Measurements from ENCODE around the gene IFFO2.

IFFO2 gene

DNA sequence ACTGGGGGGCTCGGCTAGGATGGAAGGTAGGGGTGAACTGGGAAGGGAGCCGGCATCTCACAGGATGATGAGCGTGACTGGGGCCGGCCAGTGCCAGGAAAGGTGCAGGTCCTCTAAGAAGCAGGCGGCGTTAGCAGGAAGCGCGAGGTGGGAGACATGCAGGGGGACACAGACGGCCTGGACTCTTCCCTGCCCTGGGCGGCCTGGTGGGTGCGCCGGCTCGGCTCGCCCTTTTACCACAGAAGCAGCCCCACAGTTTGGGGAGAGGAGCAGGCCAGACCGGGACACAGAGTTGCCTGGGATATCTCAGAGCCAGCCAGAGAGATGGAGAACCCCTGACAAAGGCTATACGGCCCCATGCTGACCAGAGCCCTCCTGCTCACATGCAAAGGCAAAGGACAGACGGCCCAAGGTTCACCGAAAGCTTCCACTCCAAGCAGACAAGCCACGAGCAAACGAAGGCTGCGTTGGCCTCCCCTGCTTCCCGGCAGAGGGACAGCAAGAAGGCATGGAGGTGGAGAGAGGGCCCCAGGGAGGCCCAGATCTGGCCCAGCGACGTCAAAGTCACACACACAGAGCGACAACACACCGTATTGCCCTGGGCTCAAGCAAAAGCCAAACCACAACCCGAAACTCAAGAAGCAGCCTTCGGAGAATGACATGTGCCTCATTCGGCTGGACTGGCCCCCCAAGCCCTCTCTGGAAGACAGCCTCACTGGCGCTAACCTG, 39.2 kb downstream of the IFFO2 start:
- Histone ChIP-seq H3K4me1 (ENCODE audit: insufficient read depth, low read length, poor library complexity, severe bottlenecking) (peaks cover 2% of the 10 kb centered on the region), H3K9ac (ENCODE audit: low read depth, low read length, poor library complexity, severe bottlenecking) (no peak overlapping the region), H3K36me3 (ENCODE audit: insufficient read depth, low read length) (peaks cover 67% of the 10 kb centered on the region; the same call in 1 of the 2 replicates), H3K4me3 (ENCODE audit: low read length, poor library complexity, severe bottlenecking) (no peak overlapping the region), H2AFZ (ENCODE audit: low read length) (no peak overlapping the region), H3K9me3 (ENCODE audit: insufficient read depth, low read depth, low read length) (no peaks in the 10 kb centered on the region), H4K20me1 (ENCODE audit: insufficient read depth, low read length, poor library complexity, severe bottlenecking) (no peaks in the 10 kb centered on the region), H3K4me2 (ENCODE audit: low read depth, low read length, poor library complexity, severe bottlenecking) (no peak overlapping the region), H3K9me2 (replicated peaks; ENCODE audit: low read depth, low read length) (no peaks in the 10 kb centered on the region), H3K79me2 (ENCODE audit: insufficient read depth, low read length) (peaks cover 18% of the 10 kb centered on the region), H3K27me3 (ENCODE audit: insufficient read depth, low read length, poor library complexity, severe bottlenecking) (no peaks in the 10 kb centered on the region), H3F3A (ENCODE audit: low read depth) (no peaks in the 10 kb centered on the region)
- TF ChIP-seq EZH2phosphoT487 (IDR thresholded peaks at IDR 0.05; ENCODE audit: borderline replicate concordance) = no peak
- no peak for TF ChIP-seq CTCF (conservative IDR thresholded peaks at IDR 0.05; ENCODE audit: low read length)

DNA sequence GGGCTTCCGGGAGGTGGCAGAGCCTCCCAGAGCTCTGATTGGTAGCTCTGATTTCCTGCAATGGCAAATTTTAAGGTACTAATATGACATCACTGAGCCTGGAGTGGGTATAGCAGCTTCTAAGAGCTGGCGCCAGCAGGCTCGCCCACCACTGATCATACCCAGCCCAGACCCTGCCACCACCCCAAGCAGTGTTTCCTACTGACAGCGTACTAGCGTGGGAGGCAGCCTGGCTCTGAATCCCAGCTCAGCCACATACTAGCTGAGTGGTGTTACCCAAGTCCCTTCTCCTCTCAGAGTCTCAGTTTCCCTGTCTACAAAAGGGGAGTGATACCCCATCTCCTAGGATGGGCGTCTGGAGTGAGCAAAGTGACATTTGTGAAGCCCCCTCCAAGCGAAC, 41.1 kb downstream of the IFFO2 start:
- no peak for TF ChIP-seq EZH2phosphoT487 (IDR thresholded peaks at IDR 0.05; ENCODE audit: borderline replicate concordance)
- no peak for TF ChIP-seq CTCF (conservative IDR thresholded peaks at IDR 0.05; ENCODE audit: low read length)
- Histone ChIP-seq H3F3A (ENCODE audit: low read depth) (no peaks in the 10 kb centered on the region), H3K4me3 (ENCODE audit: low read length, poor library complexity, severe bottlenecking) (no peak overlapping the region), H4K20me1 (ENCODE audit: insufficient read depth, low read length, poor library complexity, severe bottlenecking) (no peaks in the 10 kb centered on the region), H3K79me2 (ENCODE audit: insufficient read depth, low read length) (no peaks in the 10 kb centered on the region; the same call in 1 of the 2 replicates), H3K4me1 (ENCODE audit: insufficient read depth, low read length, poor library complexity, severe bottlenecking) (no peaks in the 10 kb centered on the region), H3K27me3 (ENCODE audit: insufficient read depth, low read length, poor library complexity, severe bottlenecking) (no peaks in the 10 kb centered on the region), H3K9ac (ENCODE audit: low read depth, low read length, poor library complexity, severe bottlenecking) (no peak overlapping the region), H3K4me2 (ENCODE audit: low read depth, low read length, poor library complexity, severe bottlenecking) (no peak overlapping the region), H3K9me3 (ENCODE audit: insufficient read depth, low read depth, low read length) (no peaks in the 10 kb centered on the region), H2AFZ (ENCODE audit: low read length) (no peak overlapping the region), H3K36me3 (ENCODE audit: insufficient read depth, low read length) (peaks cover 76% of the 10 kb centered on the region; the same call in 1 of the 2 replicates), H3K9me2 (replicated peaks; ENCODE audit: low read depth, low read length) (no peaks in the 10 kb centered on the region)

- H3K4me1 ChIP-seq (ENCODE audit: insufficient read depth, low read length, poor library complexity, severe bottlenecking) = peaks cover 19% of the 10 kb centered on the region
Measured at GRCh38 chr1:18913065-18913835, 43.2 kb downstream of the IFFO2 start.

More at GRCh38 chr1:18913065-18913835, 43.2 kb downstream of the IFFO2 start:
- Histone ChIP-seq H3K9ac (ENCODE audit: low read depth, low read length, poor library complexity, severe bottlenecking) (no peak overlapping the region), H2AFZ (ENCODE audit: low read length) (no peak overlapping the region), H3K9me2 (replicated peaks; ENCODE audit: low read depth, low read length) (no peaks in the 10 kb centered on the region), H3F3A (ENCODE audit: low read depth) (peaks cover 10% of the 10 kb centered on the region), H3K4me2 (ENCODE audit: low read depth, low read length, poor library complexity, severe bottlenecking) (no peak overlapping the region), H3K27me3 (ENCODE audit: insufficient read depth, low read length, poor library complexity, severe bottlenecking) (no peaks in the 10 kb centered on the region), H3K79me2 (ENCODE audit: insufficient read depth, low read length) (no peaks in the 10 kb centered on the region), H4K20me1 (ENCODE audit: insufficient read depth, low read length, poor library complexity, severe bottlenecking) (no peaks in the 10 kb centered on the region), H3K4me3 (ENCODE audit: low read length, poor library complexity, severe bottlenecking) (no peak overlapping the region), H3K9me3 (ENCODE audit: insufficient read depth, low read depth, low read length) (no peaks in the 10 kb centered on the region), H3K36me3 (ENCODE audit: insufficient read depth, low read length) (peaks cover 69% of the 10 kb centered on the region; the same call in 1 of the 2 replicates)
- TF ChIP-seq EZH2phosphoT487 (IDR thresholded peaks at IDR 0.05; ENCODE audit: borderline replicate concordance) (no peak), CTCF (conservative IDR thresholded peaks at IDR 0.05; ENCODE audit: low read length) (peak; percentile 100)

Measured in Loucy (cell line).